Stimulated activated CD8-positive, alpha-beta memory T cell treated with anti-CD3 and anti-CD28 coated beads, Interleukin-7, amount 100 ng/mL, for 1 hour (primary cell): Measurements from ENCODE around the gene ALKBH3.

Experiments
- DNase-seq, 2 donors: peaks; one replicate each; pipeline ENCODE4 v3.0.0-alpha.2; 2020; ENCODE audit warnings: low read depth in 2 of 2

The ALKBH3 gene

DNA sequence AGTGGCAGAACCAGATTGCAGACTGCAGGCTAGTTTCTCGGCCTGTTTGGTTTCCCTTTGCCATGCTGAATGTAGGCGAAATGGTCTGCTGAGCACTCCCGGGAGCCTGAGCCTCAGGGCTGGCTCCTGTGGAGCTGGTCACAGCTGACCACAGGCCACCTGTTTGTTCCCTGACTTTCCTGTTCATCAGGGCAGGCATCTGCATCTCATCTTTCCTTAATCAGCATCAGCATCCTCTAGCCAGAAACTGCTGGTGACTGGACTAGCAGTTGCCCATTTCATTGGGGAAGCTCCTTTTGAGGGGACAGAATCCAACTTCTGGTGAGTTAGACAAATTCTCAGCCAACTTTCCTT lies 41.6 kb downstream of the ALKBH3 start:
- no peak for DNase-seq

- no peak for DNase-seq
These were observed 42.2 kb downstream of the ALKBH3 start for GRCh38 chr11:43922744-43923405.

DNA sequence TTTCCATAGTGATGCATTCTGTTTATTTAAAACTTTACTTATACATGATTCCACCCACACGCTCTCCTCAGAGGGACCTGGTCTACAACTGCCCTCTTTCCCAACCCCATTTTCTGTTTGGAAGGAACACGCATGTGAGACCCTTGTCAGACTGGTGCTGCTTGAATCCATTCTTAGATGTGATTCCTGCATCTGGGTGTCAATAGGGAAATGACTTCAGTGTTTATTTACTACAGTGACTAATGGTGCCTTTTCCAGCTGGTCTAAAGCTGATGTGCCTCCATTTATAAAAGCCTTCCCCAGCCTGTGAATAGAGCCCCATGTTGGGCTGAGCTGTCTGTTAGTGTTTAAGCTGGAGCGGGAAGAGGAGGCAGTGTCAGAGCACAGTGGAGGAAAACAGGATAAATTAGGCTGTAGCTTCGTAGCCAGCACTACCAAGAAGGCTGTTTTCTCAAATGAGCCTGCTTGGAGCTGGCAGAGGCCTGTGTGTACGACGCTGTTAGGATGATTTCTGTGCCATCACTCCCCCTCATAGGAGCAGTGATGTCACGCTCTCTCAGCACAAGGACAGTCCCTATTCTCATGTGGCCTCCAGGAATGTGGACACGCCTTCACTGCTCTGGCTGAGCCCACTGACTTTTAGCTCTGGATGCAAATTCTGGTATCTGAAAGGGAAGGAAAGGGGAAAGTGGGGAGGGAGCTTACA lies 42.9 kb downstream of the ALKBH3 start:
- DNase-seq = no peak

DNA sequence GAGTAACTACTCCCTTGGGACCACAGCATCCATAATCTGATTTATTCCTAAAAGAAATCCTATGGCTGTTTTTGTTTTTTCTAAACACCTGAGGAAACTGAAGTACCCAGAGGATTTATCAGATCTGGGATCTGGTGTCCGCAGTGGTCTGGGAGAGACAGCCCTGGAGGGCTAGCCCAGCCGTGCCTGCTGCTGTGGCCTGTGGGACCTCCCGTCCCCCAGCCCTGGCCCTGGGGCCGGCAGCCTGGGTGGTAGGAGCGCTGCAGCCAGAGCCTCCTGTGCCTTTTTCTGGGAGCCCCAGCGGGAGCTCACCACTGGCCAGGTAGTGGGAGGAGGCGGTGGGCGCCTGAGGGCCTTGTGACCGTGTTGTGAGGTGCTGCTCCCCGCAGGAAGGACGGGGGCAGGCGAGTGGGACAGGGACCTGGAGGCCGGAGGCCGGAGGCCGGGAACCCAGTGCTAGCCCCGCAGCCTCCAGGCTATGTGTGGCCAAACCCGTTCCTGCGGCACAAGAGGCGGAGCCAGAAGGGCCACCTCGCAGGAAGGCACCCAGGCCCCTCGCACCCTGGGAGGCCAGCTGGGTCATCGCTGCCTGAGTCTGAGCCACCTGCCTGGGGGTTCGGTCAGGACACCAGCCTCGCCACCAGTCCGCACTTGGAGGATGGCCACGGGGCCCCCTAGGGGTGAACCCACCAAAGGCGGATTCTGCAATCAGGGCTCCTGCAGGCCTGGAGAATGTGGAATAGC lies 43.7 kb downstream of the ALKBH3 start:
- DNase-seq = no peak

GRCh38 chr11:43925063-43925931 lies 44.7 kb downstream of the ALKBH3 start:
- DNase-seq = no peak

DNA sequence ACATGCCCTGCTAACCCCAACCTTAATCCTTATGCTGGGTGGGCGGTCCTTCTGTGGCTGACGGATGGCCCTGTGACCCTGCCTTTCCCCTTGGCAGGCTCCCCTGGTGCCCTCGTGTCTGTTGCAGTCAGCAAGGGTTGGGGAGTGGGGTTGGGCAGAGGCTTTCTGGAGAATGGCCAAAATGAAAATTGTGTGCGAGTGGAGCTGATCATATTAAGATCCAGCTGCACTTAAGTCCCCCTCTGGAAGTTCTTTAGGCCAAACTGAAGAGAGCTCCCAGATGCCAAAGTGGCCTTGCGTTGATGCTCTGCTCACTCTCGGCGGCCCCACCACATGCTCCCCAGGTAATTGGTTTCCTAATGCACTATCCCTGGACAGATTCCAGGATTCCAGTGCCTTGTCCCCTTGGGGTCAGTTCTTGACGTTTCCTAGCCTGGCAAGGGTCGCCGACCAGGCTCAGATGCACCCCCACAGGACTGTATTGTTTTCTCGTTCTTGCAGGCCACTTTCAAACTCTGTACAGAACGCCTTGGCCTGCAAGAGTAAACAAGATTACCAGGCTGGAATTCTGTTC lies 45.4 kb downstream of the ALKBH3 start:
- no peak for DNase-seq

DNA sequence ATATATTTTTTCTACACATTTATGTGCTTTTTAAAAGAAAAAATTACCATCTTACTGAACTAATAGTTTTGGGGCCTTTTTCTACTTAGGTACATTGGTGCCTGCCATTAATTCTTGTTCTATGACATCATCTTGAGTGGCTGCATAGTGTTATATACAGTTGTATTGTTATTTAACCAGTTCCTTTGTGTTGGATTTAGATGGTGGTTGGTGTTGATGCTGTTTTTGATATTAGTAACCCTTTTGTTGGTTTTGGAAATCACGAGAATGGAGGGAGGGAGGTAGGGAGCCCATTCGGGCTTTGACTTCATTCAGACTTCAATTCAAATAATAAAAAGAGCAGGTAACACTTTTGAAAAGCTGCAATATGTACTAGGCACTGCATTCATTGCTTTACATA lies 46.4 kb downstream of the ALKBH3 start:
- DNase-seq = no peak

DNA sequence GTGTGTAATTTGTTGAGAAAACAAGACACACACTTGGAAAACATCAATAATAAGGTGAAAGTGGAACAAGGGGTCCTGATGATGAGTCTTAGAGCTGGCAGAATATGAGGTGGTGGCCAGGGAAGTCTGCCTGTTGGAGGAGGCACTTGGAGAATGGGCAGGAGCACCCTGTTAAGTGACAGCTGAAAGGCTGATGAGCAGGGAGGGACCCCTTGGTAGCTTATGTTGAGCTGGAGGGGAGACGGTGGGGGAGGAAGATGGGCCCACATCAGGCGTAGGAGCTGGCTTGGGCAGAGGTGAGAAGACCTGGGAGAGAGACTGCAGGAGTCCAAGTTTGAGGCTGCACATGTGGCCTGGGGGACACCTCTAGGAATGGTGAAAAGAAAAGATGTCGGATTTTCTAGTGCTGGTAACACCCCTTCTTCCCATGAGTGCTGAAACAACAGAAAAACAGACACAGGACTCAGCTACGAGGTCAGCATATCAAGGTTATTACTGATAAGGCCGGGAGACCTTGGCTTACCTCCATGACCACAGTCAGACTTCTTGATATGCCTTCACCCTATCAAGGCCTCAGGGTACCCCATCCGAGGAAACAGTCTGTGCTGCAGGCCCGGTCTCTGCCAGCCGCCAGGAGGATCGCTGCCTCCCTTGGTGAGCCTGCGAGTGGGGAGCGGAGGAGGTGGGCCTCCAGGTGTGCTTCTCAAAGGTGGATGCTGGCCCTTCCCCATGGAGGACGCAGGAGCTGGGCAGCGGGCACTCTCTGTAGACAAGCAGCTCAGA lies 47.5 kb downstream of the ALKBH3 start:
- DNase-seq = no peak

GRCh38 chr11:43928721-43929120 lies 48.1 kb downstream of the ALKBH3 start:
- DNase-seq = no peak

GRCh38 chr11:43930868-43931716 lies 50.5 kb downstream of the ALKBH3 start:
- DNase-seq = no peak

- DNase-seq = no peak
These were observed 51.0 kb downstream of the ALKBH3 start for GRCh38 chr11:43931717-43932039.

- DNase-seq = no peak
These were observed 52.6 kb downstream of the ALKBH3 start for GRCh38 chr11:43933226-43933607.

GRCh38 chr11:43933608-43934551 lies 53.2 kb downstream of the ALKBH3 start:
- DNase-seq = no peak

GRCh38 chr11:43934601-43935423 lies 54.2 kb downstream of the ALKBH3 start:
- no peak for DNase-seq

DNA sequence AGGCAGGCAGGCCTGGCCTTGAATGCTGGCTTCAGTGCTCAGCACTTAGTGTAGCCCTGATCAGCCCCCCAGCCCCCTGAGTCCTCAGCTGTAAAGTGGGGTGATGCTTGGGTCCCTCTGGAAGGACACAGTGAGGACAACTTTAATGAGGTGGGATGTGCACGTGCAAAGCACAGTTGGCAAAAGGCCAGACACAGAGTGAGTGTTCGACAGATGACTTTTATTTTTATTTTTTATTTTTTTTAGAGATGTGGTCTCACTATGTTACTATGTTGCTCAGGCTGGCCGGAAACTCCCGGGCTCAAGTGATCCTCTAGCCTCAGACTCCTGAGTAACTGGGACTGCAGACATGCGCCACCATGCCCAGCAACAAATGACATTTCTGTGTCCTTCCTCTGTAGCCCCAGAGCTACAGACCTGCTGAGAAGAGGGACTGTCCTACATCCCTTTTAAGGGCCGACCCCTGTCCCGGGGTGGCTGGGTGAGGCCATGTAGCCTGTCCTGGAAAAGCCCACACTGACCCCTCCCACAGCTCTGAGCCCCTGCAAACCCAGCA lies 54.9 kb downstream of the ALKBH3 start:
- DNase-seq = no peak

- no peak for DNase-seq
These were observed 55.4 kb downstream of the ALKBH3 start for GRCh38 chr11:43936076-43936475.
